A673 (cell line): Measurements from ENCODE around the gene ADAMTS3.

ENCODE experiments used
- EZH2 ChIP-seq: fragments of 200-600 bp; sonication (generic); IDR thresholded peaks from 2 replicates; pipeline ENCODE4 v1.6.1; 2017; ENCODE audit warnings: borderline replicate concordance, low read depth, mild to moderate bottlenecking, mixed read lengths, antibody characterized with exemption, low read length; ENCODE audit not compliant: poor library complexity, severe bottlenecking
- TF ChIP-seq, protein P1 (sequence below): fragments of 300-800, 200-600 bp; sonication (generic); conservative IDR thresholded peaks from 2 replicates; pipeline ENCODE4 v1.5.1; 2017; ENCODE audit warnings: low read depth, mild to moderate bottlenecking, antibody characterized with exemption, low read length, moderate library complexity, mixed read lengths

DNA sequence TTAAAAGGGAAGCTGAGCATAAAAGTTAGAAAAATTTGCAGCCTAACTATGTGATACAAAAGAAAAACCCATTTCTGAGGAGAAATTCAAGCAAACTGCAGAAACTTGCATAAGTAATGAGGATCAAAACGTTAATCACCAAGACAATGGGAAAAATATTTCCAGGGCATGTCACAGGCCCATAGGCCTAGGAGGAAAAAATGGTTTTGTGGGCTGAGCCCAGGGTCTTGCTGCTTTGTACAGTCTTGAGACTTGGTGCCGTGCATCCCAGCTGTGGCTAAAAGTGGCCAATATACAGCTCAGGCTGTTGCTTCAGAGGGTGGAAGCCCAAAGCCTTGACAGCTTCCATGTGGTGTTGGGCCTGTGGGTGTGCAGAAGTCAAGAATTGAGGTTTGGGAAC is 37.7 kb upstream of the ADAMTS3 start:
- TF ChIP-seq, protein P1, sequence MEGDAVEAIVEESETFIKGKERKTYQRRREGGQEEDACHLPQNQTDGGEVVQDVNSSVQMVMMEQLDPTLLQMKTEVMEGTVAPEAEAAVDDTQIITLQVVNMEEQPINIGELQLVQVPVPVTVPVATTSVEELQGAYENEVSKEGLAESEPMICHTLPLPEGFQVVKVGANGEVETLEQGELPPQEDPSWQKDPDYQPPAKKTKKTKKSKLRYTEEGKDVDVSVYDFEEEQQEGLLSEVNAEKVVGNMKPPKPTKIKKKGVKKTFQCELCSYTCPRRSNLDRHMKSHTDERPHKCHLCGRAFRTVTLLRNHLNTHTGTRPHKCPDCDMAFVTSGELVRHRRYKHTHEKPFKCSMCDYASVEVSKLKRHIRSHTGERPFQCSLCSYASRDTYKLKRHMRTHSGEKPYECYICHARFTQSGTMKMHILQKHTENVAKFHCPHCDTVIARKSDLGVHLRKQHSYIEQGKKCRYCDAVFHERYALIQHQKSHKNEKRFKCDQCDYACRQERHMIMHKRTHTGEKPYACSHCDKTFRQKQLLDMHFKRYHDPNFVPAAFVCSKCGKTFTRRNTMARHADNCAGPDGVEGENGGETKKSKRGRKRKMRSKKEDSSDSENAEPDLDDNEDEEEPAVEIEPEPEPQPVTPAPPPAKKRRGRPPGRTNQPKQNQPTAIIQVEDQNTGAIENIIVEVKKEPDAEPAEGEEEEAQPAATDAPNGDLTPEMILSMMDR, result no peak
- no peak for TF ChIP-seq EZH2
